ENCODE results near the gene PPP3CA.
"Not testable (repeated sequence)": the region's sequence is repeated elsewhere in the genome, so short reads cannot be mapped to it uniquely, and the experiment has no call there.

DNA sequence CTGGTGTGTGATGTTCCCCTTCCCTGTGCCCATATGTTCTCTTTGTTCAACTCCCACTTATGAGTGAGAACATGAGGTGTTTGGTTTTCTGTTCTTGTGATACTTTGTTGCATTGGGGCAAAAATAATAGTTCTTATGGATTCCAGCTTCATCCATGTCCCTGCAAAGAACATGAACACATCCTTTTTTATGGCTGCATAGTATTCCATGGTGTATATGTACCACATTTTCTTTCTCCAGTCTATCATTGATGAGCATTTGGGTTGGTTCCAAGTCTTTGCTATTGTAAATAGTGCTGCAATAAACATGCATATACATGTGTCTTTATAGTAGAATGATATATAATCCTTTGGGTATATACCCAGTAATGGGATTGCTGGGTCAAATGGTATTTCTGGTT is 254.7 kb downstream of the PPP3CA start:
- TF ChIP-seq RFX5 (IDR thresholded peaks at IDR 0.05; ENCODE audit: borderline replicate concordance, low read depth, low read length); CHD2 (IDR thresholded peaks at IDR 0.05; ENCODE audit: low read length); EZH2 (IDR thresholded peaks at IDR 0.05; ENCODE audit: low read depth, low read length, severe bottlenecking); POU5F1 (IDR thresholded peaks at IDR 0.05; ENCODE audit: low read depth, low read length); RAD21 (IDR thresholded peaks at IDR 0.05 in 1 of 2, conservative IDR thresholded peaks at IDR 0.05 in 1 of 2; ENCODE audit: low read depth in 2 of 2, low read length in 2 of 2); ZNF274 (IDR thresholded peaks at IDR 0.05; ENCODE audit: borderline replicate concordance, extremely low read depth, low read length): not testable (repeated sequence)
- TF ChIP-seq, protein P1, sequence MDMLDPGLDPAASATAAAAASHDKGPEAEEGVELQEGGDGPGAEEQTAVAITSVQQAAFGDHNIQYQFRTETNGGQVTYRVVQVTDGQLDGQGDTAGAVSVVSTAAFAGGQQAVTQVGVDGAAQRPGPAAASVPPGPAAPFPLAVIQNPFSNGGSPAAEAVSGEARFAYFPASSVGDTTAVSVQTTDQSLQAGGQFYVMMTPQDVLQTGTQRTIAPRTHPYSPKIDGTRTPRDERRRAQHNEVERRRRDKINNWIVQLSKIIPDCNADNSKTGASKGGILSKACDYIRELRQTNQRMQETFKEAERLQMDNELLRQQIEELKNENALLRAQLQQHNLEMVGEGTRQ (IDR thresholded peaks at IDR 0.05; ENCODE audit: low read length), result not testable (repeated sequence)
- TF ChIP-seq, protein P2, sequence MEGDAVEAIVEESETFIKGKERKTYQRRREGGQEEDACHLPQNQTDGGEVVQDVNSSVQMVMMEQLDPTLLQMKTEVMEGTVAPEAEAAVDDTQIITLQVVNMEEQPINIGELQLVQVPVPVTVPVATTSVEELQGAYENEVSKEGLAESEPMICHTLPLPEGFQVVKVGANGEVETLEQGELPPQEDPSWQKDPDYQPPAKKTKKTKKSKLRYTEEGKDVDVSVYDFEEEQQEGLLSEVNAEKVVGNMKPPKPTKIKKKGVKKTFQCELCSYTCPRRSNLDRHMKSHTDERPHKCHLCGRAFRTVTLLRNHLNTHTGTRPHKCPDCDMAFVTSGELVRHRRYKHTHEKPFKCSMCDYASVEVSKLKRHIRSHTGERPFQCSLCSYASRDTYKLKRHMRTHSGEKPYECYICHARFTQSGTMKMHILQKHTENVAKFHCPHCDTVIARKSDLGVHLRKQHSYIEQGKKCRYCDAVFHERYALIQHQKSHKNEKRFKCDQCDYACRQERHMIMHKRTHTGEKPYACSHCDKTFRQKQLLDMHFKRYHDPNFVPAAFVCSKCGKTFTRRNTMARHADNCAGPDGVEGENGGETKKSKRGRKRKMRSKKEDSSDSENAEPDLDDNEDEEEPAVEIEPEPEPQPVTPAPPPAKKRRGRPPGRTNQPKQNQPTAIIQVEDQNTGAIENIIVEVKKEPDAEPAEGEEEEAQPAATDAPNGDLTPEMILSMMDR (IDR thresholded peaks at IDR 0.05; ENCODE audit: control extremely low read depth in 1 of 3, insufficient read depth in 1 of 3, low read depth in 1 of 3, low read length in 3 of 3), result not testable (repeated sequence)

Measured in H1 (cell line).